NCI-H510A (cell line): ENCODE measurements around the gene PTPRE.

ENCODE experiments used
- DNase-seq: peaks from one replicate; lab custom pipeline; 2025; lab: John Stamatoyannopoulos, UW

Gene PTPRE

GRCh38 chr10:127906548-127907377 is at the start of gene PTPRE:
Gene PTPRE (plus strand): TSS chr10:127907103. CDS start chr10:128040882, 133,779 bp downstream.
- DNase-seq, result no peak

- no peak for DNase-seq
Measured at GRCh38 chr10:127860592-127860991, 46.3 kb upstream of the PTPRE start.

- DNase-seq, result no peak
Measured at GRCh38 chr10:127863231-127863825, 43.6 kb upstream of the PTPRE start.

GRCh38 chr10:127866276-127867013 is 40.5 kb upstream of the PTPRE start:
- DNase-seq, result no peak

GRCh38 chr10:127867805-127868204 is 39.1 kb upstream of the PTPRE start:
- no peak for DNase-seq

GRCh38 chr10:127869329-127869728 is 37.6 kb upstream of the PTPRE start:
- DNase-seq, result no peak

GRCh38 chr10:127871631-127872010 is 35.3 kb upstream of the PTPRE start:
- DNase-seq, result no peak

GRCh38 chr10:127872011-127872761 is 34.7 kb upstream of the PTPRE start:
- DNase-seq, result no peak

- no peak for DNase-seq
Measured at GRCh38 chr10:127872871-127873600, 33.9 kb upstream of the PTPRE start.

- DNase-seq, result no peak
Measured at GRCh38 chr10:127873901-127874470, 32.9 kb upstream of the PTPRE start.

- no peak for DNase-seq
Measured at GRCh38 chr10:127874671-127875448, 32.0 kb upstream of the PTPRE start.

- DNase-seq, result no peak
Measured at GRCh38 chr10:127875449-127875765, 31.5 kb upstream of the PTPRE start.

- DNase-seq, result no peak
Measured at GRCh38 chr10:127875916-127876315, 31.0 kb upstream of the PTPRE start.

- DNase-seq, result no peak
Measured at GRCh38 chr10:127877116-127877515, 29.8 kb upstream of the PTPRE start.

GRCh38 chr10:127877699-127878098 is 29.2 kb upstream of the PTPRE start:
- DNase-seq, result no peak

GRCh38 chr10:127878475-127879055 is 28.3 kb upstream of the PTPRE start:
- no peak for DNase-seq

- DNase-seq, result no peak
Measured at GRCh38 chr10:127880557-127880956, 26.3 kb upstream of the PTPRE start.

- DNase-seq, result no peak
Measured at GRCh38 chr10:127881262-127881661, 25.6 kb upstream of the PTPRE start.

- DNase-seq, result no peak
Measured at GRCh38 chr10:127882391-127882790, 24.5 kb upstream of the PTPRE start.

GRCh38 chr10:127882801-127883459 is 24.0 kb upstream of the PTPRE start:
- no peak for DNase-seq
